ENCODE results near the gene UTS2B.

GRCh38 chr3:191363221-191363620 lies 32.9 kb upstream of the UTS2B start:
- no peak for TF ChIP-seq TAF1 (IDR thresholded peaks at IDR 0.05; ENCODE audit: borderline replicate concordance, low read depth, low read length)
- no peak for TF ChIP-seq POLR2AphosphoS5 (IDR thresholded peaks at IDR 0.05; ENCODE audit: low read depth, low read length)
- TF ChIP-seq POLR2A (IDR thresholded peaks at IDR 0.05; ENCODE audit: low read depth, low read length): no peak
